ENCODE data around the gene HEMK1.

HEMK1 gene

GRCh38 chr3:50644561-50644960, 75.2 kb downstream of the HEMK1 start:
- DNase-seq, result no peak

- no peak for DNase-seq
These were observed 76.1 kb downstream of the HEMK1 start for GRCh38 chr3:50645378-50645777.
